Caki2 (cell line): ENCODE results near the gene P2RY14. TPM values are rescaled to one million over a fixed set of nuclear protein-coding genes. Genes with fewer than 3 reads are reported as not detected.

Experiments
- DNase-seq: peaks from one replicate; pipeline ENCODE4 v3.0.0-alpha.2; 2015; ENCODE audit warnings: low read depth
- in situ Hi-C: cut with HindIII; loops from 2 replicates; pipeline ENCODE4 v1.10.0; 2016; ENCODE audit warnings: low sequenced_read_pairs, low pct_unique_long_range_greater_than_20kb, mixed read lengths
- total RNA-seq: library from RNA; depleted of rRNA; stranded (reverse); fragments of >200 nt; shearing (Covaris generic); gene quantifications from 2 replicates; pipeline ENCODE4 v1.2.3, GENCODE V29; 2014; ENCODE audit warnings: low replicate concordance; rRNA removed

P2RY14 gene
- not detected in 2 replicates for total RNA-seq

DNA sequence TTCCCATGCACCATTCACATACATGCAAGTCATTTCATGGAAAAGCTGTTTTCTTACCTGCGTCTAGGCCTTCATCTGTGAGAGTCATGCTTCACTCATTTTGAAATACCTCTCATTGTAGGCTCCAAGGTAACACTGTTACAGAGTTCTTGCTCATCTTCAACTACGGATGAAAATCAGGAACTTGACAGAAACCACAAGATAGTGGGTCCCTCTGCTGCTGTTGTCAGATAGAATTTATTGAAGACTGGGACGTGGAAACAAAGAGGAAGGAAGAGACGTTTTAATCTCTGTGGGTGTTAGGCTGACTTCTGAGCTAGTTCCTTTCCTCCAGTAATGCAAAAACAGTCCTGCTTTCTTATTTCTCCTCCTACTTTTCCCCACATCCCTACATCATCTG lies at the start of gene P2RY14:
P2RY14 (minus strand) TSS at position 313 of the 400 bp plus-strand sequence. CDS start 64,226 bp downstream, outside the sequence.
- DNase-seq, result no peak
- in situ Hi-C loops, result no loop called here

DNA sequence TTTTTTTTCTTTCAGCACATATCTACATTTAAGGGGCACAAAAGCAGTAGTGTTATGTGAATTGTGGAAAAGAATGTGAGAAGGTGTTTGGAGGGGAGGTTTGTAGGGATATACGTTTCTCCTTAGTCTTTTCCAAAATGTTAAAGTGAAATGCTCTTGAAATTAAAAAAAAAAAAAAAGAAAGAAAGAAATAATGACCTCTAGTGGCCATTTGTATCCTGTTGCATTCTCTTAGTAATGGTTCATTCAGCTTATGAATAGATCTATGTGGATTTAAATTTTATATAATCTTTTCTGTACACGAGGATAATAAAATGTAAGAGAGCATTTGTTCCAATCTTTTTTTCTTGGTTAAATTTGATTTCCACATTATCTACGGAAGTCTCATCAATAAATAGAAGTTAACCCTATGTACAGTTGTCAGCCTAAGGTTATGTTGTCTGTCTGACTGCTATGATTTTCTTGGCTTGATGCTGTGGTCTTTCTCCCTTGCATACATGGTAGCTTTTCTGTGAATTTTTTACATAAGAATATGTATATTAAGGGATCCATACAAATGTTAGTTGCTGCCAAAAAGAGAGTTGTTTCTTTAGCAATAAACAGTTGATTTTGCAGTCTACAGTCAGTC lies 49.3 kb upstream of the P2RY14 start:
- in situ Hi-C loops, result no loop called here
- peak; percentile 35 for DNase-seq

DNA sequence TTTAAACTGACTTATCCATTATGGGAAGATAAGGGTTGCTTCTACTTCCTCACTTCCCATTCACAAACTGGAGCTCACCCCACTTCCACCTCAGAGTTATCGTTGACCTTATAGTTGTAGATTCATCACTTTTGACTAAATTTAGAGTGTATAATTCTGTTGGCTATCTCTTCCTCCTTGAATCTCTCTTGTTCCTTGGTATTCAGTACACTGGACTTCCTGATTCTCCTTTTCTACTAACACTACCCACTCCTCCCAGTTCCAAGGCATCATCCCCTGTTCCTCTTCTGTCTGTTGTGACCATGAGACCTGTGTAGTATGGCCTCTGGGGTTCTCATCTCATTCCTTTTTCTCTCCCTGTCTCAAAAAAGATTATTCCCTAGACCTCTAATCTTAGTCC lies 44.2 kb upstream of the P2RY14 start:
- in situ Hi-C loops, result no loop called here
- DNase-seq, result no peak

DNA sequence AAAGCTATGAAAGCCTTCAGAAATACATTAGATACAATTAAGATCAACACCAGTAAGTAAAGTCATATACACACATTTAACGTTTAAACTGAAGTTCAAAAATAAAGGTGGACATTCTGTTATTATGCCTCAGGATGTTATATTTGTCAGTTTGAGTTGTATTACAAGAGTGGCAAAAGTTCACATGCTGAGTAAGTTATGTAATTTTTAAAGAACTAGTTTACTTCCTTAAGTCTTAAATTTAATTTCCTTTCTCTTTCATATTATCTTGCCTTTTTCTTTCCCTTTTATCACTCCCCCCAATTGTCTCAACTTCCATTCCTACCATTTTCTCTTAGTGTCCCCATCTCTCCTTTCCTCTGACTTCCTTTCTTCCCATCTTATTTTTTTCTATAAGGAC lies 43.2 kb upstream of the P2RY14 start:
- in situ Hi-C loops, result no loop called here
- no peak for DNase-seq

DNA sequence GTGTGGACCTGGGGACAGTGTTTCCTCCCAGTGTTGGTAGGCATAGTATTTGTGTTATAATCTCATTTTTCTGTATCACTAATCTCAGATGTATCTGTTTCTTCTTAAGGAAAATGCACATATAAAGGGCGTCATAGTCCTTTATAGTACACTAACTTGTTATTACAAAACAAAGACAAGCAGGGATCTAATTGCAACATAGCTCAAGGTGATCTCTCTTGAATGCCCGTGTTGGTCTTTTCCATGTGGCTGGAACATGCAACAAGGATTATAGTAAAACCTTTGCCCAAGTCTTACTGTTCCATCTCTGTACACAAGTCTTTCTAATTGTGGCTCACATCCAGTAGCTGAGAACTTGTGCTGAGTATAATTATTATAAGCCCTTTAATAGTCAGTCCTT lies 41.8 kb upstream of the P2RY14 start:
- DNase-seq, result no peak
- in situ Hi-C loops, result no loop called here

DNA sequence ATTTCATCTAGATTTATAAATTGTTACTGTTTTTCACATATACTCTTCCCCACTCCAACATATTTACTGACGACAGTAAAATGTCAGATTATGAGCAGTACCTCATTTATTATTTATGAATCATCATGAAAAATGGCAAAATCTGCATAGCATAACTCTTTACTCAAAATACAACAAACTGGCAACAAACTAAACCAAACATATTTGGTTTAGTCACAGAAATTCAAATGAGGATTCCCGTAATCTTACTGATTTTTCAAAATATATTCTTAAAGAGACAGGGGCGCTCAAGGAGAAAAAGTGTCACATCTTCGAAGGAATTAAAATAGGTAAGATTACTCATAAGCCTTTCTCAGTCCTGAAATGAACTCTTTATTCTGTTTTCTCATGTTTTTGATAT lies 41.3 kb upstream of the P2RY14 start:
- no peak for DNase-seq
- in situ Hi-C loops, result no loop called here

DNA sequence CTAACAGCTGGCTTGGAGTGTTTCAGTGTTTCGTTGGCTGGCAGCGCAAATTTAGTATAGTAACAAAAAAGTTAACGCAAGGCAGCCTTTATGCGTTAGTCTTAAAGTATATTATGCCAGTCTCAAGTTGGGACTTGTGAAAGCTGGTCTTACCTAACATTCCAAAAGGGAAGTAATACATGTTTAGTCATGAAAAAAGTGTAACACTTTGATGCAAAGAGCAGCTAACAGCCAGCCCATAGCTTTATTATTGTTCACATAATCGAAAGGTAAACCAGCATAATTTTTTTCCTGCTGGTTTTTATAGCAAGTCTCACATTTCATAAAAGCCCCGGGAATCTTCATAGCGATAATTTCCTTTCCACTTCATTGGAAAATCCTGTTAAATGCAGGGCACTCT lies 40.6 kb upstream of the P2RY14 start:
- in situ Hi-C loops, result no loop called here
- no peak for DNase-seq

DNA sequence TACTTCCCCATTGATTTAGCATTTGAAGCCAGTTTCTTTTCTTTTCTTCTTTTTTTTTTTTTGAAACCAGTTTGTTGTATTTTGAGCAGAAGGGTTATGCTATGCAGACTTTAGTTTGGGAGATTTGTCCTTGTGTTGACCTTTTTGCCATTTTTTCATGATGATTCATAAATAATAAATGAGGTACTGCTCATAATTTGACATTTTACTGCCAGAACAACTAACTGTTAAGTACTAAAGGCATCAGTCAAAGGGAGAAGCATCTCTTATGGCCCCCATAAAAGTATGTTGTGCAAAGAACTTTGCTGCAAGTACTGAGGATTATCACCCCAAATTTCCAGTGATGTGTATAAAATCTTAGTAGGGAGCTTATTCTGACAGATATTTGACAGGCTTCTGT lies 40.0 kb upstream of the P2RY14 start:
- DNase-seq, result no peak
- in situ Hi-C loops, result no loop called here

DNA sequence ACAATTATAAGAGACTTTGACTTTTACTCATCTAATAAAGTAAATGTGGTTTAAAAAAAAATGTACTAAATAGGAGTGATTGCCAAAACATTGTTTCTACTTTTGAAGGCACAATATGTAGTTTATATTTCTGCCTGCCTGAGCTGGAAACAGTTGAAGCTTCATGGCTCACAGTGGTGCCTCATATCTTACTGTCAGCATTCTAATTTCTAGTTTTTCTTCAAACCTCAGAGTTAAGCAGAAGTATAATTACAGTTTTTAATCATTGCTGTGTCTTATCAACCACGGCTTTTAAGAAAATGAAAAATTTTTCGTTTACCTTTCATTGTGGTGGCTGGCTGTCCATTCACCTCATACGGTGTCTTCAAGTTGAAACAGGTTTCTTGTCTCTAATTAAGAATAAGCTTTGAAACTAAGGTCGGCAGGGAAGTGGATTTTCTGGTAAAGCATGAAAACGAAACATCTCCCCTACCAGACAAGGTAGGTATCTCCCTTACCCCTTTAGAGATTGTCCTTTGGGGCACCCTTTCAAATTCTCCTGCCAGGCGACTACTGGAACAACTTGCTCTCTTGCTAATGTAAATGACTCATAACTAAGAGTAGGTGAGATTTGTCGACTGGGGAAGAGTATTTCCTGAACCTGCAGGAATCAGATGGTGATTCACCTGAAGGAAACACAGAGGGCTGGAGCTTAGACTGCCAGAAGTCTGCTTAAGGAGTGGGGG lies 38.1 kb upstream of the P2RY14 start, which contains the start of gene GPR87:
GPR87 (minus strand) TSS at position 554 of the 725 bp plus-strand sequence. CDS start 16,720 bp downstream, outside the sequence.
- in situ Hi-C loops, result no loop called here
- peak; percentile 16 for DNase-seq

DNA sequence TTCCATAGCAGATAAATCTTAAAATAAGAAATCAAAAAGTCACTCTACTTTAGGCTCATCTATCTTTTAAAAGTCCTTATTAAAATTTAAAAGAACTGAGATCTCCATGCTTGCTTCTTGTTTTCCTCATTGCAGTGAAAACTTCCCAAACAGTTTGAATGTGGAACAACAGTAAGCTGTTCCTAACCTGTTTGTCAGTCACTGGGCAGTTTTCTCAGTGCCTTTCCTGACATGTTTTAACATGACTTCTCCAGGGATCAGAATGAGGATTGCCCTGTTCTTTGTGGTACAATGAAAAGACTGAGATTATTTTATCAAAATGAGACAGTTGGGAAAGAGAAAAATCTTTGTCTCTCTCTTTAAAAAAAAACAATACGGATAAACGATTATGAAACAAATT lies 37.5 kb upstream of the P2RY14 start:
- in situ Hi-C loops, result no loop called here
- no peak for DNase-seq

DNA sequence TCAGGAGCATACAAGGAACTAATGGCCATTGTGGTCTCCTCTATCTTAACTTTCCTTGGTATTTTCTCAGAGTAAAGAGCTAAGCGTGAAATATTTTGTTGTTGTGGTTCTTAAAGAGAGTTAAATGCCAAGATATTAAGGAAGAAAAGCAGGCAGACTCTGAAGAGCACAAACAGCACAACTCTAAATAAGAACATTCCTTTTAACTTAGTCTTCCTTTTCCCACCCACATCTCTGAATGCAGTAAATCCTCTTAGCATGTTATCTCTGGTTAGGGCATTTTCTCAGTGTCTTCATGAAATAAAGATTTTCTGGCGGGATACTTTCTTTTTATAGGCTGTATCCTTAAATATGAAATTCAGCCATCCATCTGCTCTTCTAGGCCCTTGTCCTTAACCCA lies 36.8 kb upstream of the P2RY14 start:
- in situ Hi-C loops, result no loop called here
- no peak for DNase-seq

DNA sequence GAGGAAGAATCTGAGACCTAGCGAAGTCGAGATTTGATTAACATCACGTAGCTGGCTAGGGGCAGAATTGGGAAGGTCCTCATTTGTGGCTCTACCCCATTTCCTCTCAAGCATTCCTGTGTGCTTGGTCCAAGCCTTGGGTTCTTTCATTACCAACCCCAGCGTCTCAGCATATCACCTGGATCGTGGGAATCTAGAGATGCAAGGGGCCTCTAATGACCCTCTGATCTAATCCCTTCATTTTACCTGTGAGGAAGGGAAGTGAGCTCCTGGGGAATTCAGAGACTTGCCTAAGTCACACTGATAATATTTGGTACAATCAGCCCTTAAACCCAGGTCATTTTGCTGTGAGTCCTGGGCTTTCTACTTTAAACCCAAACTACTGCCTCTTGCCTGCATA lies 36.3 kb upstream of the P2RY14 start:
- DNase-seq, result no peak
- in situ Hi-C loops, result no loop called here

DNA sequence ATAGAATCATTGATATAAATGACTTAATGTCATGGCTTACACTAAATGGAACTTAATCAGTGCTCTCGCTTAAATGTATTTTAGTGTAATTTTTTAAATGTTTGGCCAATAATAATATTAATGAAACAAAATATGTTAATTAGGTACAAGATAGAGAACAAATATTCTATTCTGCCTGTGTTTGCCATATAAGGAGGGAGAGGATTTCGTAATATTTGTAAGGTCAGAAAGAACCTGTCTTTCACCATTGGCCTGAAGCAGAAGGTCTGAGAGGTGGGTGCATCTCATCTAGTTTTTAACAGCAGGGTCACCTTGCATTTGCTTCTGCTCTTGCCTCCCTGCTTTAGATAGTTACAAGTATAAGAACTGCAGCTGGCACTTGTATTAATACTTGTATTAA lies 35.8 kb upstream of the P2RY14 start:
- in situ Hi-C loops, result no loop called here
- no peak for DNase-seq

DNA sequence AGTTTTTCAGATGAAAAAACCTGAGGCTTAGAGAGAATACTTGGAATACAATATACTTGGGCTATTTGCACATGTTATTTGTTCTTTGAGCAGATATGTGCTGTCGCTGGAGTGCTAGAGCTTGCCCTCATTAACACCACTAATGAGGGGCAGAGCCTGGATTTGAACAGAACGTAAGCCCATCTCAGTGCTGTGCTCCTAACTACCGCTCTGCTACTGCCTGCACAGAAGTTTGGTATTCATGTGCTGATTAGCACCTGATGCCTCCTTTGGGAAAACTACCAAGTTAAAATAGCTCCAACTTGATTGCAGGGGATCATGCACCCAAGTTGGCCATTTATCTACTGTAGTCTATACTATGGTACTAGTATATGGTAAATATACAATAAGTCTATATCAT lies 34.6 kb upstream of the P2RY14 start:
- no peak for DNase-seq
- in situ Hi-C loops, result no loop called here

DNA sequence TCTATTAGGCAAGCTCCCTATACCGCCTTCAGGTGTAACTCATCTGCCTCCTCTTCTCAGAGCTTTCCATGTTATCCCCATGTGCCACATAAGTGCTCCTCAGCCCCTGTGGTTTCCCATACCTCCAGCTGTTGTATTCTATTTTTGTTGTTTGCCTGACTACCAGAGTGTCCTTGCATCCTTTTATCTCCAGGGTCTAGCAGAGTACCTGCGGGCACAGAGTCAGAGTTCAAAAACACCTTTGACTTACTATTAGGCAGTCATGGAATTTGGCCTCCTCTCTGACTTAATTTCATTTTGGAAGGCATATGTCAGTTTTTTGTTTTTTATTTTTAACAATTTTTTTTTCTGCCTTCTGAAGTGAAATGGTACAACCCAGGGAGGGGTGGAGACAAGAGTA lies 31.2 kb upstream of the P2RY14 start:
- in situ Hi-C loops, result no loop called here
- no peak for DNase-seq

DNA sequence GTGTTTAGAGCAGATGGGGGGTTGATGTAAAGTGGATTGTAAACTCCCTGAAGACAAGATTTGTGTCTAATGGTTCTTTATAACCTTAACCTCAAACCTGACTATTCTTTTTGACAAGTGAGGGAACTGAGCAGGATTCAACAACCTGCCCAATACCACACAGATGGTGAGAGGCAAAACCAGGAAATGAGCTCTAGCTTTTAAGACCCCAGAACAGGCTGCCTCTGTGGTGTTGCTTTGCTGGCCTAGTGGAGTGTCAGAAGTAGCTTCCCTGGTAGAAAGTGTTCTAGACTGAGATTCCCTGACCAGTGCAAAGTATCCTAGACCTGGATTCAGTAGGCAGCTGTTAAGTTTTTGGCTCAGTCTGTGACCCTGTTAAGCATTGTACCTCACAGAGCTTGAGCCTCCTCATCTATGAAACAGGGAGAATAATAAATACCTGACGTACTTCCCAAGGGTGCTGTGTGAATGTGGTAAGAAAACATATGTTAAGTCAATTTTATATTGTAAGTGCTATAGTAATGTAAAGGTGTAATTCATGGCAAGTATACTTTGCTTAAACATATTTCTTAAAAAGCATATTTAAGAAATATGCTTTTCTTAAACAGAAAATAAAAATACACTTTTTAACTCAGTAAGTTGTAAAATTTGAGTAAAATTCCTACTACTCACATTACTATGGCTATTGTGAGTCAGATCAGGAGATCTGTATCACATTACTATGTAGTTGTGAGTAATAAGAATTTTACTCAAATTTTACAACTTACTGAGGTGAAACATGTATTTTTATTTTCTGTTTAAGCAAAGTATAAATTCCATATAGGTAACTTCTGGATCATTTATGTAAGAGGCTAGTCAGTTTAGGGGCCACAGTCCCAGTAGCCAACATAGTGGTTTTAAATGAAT lies 29.5 kb upstream of the P2RY14 start:
- DNase-seq, result no peak
- in situ Hi-C loops, result no loop called here

DNA sequence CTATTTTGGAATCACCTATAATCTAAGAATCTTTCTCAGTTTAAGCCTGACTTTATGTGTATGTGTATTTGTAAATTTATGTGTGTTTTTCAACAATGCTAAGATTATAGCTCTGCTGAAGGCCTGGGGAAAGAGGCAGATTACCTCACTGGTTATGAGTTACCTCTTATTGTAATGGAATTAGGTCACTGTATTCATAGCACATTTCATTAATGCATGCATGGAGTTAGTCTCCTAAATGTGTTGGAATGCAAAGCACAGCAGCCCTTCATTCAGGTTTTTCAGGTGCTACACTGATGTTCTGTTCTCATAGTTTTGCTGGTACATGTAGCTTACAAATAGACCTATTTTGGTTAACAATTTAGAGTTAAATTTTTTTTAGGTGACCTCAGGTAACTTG lies 28.8 kb upstream of the P2RY14 start:
- in situ Hi-C loops, result no loop called here
- DNase-seq, result no peak

DNA sequence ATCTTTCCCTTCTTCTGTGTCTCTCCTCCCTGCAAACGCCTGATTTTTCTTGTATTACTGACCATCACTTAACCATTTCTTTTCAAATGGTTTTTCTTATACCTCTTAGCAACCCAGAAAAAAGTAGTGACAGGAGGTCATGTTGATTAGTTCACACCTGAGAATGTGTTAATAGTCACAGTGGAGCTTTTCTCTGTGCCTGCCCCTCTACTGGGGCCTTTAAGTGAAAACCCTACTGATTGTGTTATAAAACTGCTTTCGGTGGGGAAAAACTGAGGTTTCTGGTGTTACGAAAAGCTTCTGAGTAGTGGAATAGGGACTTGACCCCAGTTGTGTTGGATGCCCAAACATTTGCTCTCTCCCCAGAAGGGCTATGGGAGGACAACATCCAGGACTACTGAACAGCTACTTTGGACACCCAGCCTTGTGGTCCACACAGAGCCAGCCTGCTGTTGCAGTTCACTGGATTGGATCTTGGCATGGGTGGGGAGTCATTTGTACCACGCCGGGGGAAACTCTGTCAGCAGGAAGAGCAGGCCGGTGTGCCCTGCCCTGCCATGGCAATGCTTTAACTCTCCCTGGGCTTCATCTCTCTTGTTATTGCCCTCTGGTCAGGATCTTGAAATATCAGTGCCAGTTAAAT lies 27.9 kb upstream of the P2RY14 start:
- in situ Hi-C loops, result no loop called here
- no peak for DNase-seq

DNA sequence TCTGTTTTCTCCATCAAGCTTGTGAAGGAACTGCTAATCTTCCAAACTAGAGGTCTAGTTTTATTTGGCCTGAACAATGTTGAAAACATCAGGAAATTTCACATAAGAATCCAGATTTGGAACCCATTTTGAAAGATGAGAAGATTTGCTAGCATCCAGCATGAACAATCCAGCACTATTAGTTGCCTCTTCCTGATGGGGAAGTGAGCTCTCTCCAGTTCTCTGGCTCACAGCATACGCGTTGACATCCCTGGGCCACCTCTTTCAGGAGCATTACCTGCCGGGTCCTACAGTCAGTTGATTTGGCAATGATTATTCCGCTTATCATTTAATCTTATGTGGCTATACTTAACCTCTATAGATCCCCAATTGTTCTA lies 27.4 kb upstream of the P2RY14 start:
- in situ Hi-C loops, result no loop called here

More for the DNA sequence above, 27.4 kb upstream of the P2RY14 start:
- DNase-seq, result no peak
